Mucosa of rectum (tissue), 2 donors: ENCODE measurements around the gene ADAMTS14.
"Not testable (repeated sequence)": the region's sequence is repeated elsewhere in the genome, so short reads cannot be mapped to it uniquely, and the experiment has no call there.

Experiments used
- H3K27ac ChIP-seq, 2 donors: one replicate each; pipeline ENCODE4 v1.7.0; 2013; ENCODE audit warnings: inconsistent platforms in 2 of 2, low read depth in 2 of 2, low read length in 2 of 2
- H3K27me3 ChIP-seq, 2 donors: one replicate each; pipeline ENCODE4 v1.7.0; 2013; ENCODE audit warnings: low read length in 2 of 2; ENCODE audit not compliant: control insufficient read depth in 2 of 2, insufficient read depth in 2 of 2
- H3K36me3 ChIP-seq, 2 donors: one replicate each; pipeline ENCODE4 v1.7.0; 2013; ENCODE audit warnings: low read length in 2 of 2; ENCODE audit not compliant: control insufficient read depth in 2 of 2, insufficient read depth in 2 of 2
- H3K4me1 ChIP-seq, 2 donors: one replicate each; pipeline ENCODE4 v1.7.0; 2013; ENCODE audit warnings: low read length in 2 of 2, mild to moderate bottlenecking in 1 of 2; ENCODE audit not compliant: control insufficient read depth in 2 of 2, insufficient read depth in 2 of 2
- H3K4me3 ChIP-seq, 2 donors: one replicate each; pipeline ENCODE4 v1.7.0; 2013; ENCODE audit warnings: low read length in 2 of 2
- H3K9ac ChIP-seq, 2 donors: one replicate each; pipeline ENCODE4 v1.7.0; 2013; ENCODE audit warnings: low read length in 2 of 2, low read depth in 1 of 2, mild to moderate bottlenecking in 1 of 2
- H3K9me3 ChIP-seq, 2 donors: one replicate each; pipeline ENCODE4 v1.7.0; 2013; ENCODE audit warnings: low read length in 2 of 2; ENCODE audit not compliant: control insufficient read depth in 2 of 2
- donor health status: healthy.
- donor health status: Normal muscosa, but diverticular disease.

Gene ADAMTS14

DNA sequence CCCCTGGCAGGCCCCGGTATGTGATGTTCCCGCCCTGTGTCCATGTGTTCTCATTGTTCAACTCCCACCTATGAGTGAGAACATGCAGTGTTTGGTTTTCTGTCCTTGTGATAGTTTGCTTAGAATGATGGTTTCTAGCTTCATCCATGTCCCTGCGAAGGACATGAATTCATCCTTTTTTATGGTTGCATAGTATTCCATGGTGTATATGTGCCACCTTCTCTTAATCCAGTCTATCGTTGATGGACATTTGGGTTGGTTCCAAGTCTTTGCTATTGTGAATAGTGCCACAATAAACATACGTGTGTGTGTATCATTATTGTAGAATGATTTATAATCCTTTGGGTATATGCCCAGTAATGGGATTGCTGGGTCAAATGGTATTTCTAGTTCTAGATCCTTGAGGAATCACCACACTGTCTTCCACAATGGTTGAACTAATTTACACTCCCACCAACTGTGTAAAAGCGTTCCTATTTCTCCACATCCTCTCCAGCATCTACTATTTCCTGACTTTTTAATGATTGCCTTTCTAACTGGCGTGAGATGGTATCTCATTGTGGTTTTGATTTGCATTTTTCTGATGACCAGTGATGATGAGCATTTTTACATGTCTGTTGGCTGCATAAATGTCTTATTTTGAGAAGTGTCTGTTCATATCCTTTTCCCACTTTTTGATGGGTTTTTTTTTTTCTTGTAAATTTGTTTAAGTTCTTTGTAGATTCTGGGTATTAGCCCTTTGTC lies 32.5 kb upstream of the ADAMTS14 start:
- H3K4me1 ChIP-seq, H3K36me3 ChIP-seq, H3K9me3 ChIP-seq, H3K27me3 ChIP-seq, H3K4me3 ChIP-seq, H3K9ac ChIP-seq, H3K27ac ChIP-seq: not testable (repeated sequence)

GRCh38 chr10:70643272-70643671 lies 29.0 kb upstream of the ADAMTS14 start:
- not testable (repeated sequence) for H3K9me3 ChIP-seq, H3K27ac ChIP-seq, H3K36me3 ChIP-seq, H3K9ac ChIP-seq, H3K4me1 ChIP-seq, H3K4me3 ChIP-seq, H3K27me3 ChIP-seq

DNA sequence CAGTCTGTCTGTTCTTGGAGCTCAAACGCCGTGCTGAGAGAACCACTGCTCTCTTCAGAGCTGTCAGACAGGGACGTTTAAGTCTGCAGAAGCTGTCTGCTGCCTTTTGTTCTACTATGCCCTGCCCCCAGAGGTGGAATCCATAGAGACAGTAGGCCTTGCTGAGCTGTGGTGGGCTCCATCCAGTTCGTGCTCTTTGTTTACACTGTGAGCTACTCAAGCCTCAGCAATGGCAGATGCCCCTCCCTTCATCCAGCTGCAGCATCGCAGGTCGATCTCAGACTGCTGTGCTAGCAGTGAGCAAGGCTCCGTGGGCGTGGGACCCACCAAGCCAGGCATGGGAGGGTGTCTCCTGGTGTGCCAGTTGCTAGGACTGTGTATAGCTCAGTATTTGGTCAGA lies 27.3 kb upstream of the ADAMTS14 start:
- H3K27me3 ChIP-seq, H3K27ac ChIP-seq, H3K36me3 ChIP-seq, H3K4me1 ChIP-seq, H3K9ac ChIP-seq, H3K9me3 ChIP-seq, H3K4me3 ChIP-seq: not testable (repeated sequence)

- Histone ChIP-seq H3K9me3 (peaks cover 2% of the 10 kb centered on the region in 2 donors), H3K27ac (no peak overlapping the region), H3K4me3 (no peak overlapping the region), H3K9ac (no peak overlapping the region), H3K27me3 (no peaks in the 10 kb centered on the region), H3K36me3 (no peaks in the 10 kb centered on the region), H3K4me1 (no peaks in the 10 kb centered on the region)
These were observed 25.2 kb upstream of the ADAMTS14 start for GRCh38 chr10:70647086-70647485.

DNA sequence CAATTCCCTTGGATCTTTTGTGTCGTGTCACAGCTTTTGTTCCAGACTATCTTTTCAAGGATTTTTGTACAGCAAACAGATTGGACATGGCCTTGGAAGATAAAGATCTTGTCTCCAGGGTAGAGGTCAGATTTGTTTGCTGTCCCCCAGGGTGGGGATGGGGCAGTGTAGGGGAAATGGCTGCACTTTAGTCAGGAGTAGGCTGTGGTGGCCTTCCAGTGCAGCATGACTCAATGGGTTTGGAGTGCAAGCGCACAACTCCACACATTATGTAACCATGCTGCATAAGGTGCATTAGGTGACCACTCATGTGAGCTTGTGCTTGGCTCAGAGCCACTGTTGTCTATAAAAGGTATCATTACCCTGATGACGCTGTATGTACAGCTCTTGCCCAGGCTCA lies 23.9 kb upstream of the ADAMTS14 start:
- H3K27ac ChIP-seq, result no peak overlapping the region

GRCh38 chr10:70649526-70649925 lies 22.8 kb upstream of the ADAMTS14 start:
- H3K9me3 ChIP-seq, result peaks cover 2% of the 10 kb centered on the region in 2 donors
- peaks cover 4% of the 10 kb centered on the region in 2 donors for H3K4me1 ChIP-seq
- H3K4me3 ChIP-seq, result no peak overlapping the region
- H3K27me3 ChIP-seq, result no peaks in the 10 kb centered on the region
- H3K36me3 ChIP-seq, result no peaks in the 10 kb centered on the region
- no peak overlapping the region for H3K9ac ChIP-seq
- H3K27ac ChIP-seq, result no peak overlapping the region

More for the DNA sequence above, 23.9 kb upstream of the ADAMTS14 start:
- Histone ChIP-seq H3K4me1 (peaks cover under 1 to 2% of the 10 kb centered on the region in 2 donors), H3K4me3 (no peak overlapping the region), H3K36me3 (no peaks in the 10 kb centered on the region), H3K27me3 (no peaks in the 10 kb centered on the region), H3K9me3 (peaks cover 2% of the 10 kb centered on the region in 2 donors), H3K9ac (no peak overlapping the region)

- H3K4me1 ChIP-seq, result peaks cover 4% of the 10 kb centered on the region in 2 donors
- H3K36me3 ChIP-seq, result no peaks in the 10 kb centered on the region
- H3K27ac ChIP-seq, result no peak overlapping the region
- H3K9me3 ChIP-seq, result peaks cover 2% of the 10 kb centered on the region in 2 donors
- no peak overlapping the region for H3K4me3 ChIP-seq
- no peak overlapping the region for H3K9ac ChIP-seq
- no peaks in the 10 kb centered on the region for H3K27me3 ChIP-seq
These were observed 22.2 kb upstream of the ADAMTS14 start for GRCh38 chr10:70650104-70650503.

- no peak overlapping the region for H3K4me3 ChIP-seq
- peaks cover 2% of the 10 kb centered on the region in 2 donors for H3K9me3 ChIP-seq
- H3K27ac ChIP-seq, result no peak overlapping the region
- no peak overlapping the region for H3K9ac ChIP-seq
- H3K36me3 ChIP-seq, result no peaks in the 10 kb centered on the region
- H3K27me3 ChIP-seq, result no peaks in the 10 kb centered on the region
- H3K4me1 ChIP-seq, result peaks cover 4% of the 10 kb centered on the region in 2 donors
These were observed 21.6 kb upstream of the ADAMTS14 start for GRCh38 chr10:70650718-70651117.

DNA sequence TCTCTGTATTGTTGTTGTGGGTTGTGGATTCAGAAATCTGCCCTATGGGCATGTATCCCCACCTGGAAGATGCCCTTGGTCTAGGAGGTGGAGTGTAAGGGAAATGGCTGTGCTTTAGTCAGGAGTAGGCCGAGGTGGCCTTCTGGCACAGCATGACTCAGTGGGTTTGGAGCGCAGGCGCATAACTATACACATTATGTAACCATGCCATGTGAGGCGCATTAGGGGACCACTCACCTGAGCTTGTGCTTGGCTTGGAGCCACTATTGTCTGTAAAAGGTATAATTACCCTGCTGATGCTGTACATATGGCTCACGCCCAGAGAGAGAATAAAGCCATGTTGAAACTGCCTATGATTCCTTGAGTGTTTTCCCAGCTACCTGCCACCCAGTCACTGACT lies 20.6 kb upstream of the ADAMTS14 start:
- Histone ChIP-seq H3K9ac (no peak overlapping the region), H3K9me3 (peaks cover 2% of the 10 kb centered on the region in 2 donors), H3K27me3 (no peaks in the 10 kb centered on the region), H3K4me1 (peaks cover 4% of the 10 kb centered on the region in 2 donors), H3K27ac (no peak overlapping the region), H3K4me3 (no peak overlapping the region), H3K36me3 (no peaks in the 10 kb centered on the region)

DNA sequence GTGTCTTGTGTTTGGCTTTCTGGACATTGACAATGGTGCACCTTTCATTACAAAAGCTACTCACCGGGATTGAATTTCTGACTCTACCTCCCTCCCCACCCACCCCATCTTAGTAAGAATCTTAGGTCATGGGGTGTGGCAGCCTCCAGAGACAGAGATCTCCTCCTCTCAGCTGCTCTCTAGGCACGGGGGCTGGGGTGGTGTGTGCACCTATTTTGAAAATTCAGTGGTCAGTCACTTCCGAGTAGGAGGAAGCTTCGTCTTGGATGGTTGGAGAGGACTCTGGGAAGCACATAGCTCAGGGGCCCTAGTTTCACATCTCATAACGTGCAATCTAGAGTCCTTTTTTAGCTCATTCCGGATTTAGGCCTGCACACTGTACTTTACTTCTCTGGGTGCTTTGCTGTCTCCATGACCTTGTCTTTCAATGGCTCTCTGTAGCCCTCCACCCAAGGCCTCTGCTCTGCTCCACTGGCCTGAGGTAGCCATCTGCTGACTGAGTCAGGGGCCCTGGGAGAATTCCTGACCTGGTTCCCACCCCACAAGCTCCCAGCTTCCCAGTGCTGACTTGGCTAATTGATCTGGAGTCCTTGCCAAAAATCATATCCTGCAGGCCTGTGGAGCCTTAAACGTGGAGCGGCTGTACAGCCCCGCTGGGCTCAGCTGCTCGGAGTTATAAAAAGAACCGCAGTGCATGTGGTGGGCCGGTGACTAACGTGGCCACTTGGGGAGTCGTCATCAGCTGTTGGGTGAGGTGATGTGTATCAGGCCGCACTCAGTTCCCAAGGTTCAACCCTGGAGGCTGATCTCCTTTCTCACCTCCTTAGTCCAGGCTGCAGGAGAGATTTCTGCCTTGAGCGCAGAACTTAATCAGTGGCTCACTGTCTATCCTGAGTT lies 19.3 kb upstream of the ADAMTS14 start:
- Histone ChIP-seq H3K27ac (peak overlapping the region; percentile 53 to 59), H3K9ac (no peak overlapping the region), H3K4me3 (no peak overlapping the region), H3K36me3 (no peaks in the 10 kb centered on the region), H3K27me3 (no peaks in the 10 kb centered on the region), H3K4me1 (peaks cover 4% of the 10 kb centered on the region in 2 donors), H3K9me3 (peaks cover 2% of the 10 kb centered on the region in 2 donors)
